PC-9 (cell line): Measurements from ENCODE around the gene C1orf21. TPM values are rescaled to one million over a fixed set of nuclear protein-coding genes. Genes with fewer than 3 reads are reported as not detected.

Source experiments
- BruUV-seq: library from RNA; stranded (reverse); fragments of 400-500 nt; replicated peaks from 2 replicates; lab custom pipeline; 2021; lab: Mats Ljungman, UMichigan
- CTCF ChIA-PET: fragments of 300-600 bp; sonication (Branson Sonifier 250); formaldehyde crosslinking; loops from one replicate; lab custom pipeline; 2022; ENCODE audit warnings: antibody characterized with exemption; lab: Charles Lee
- POLR2A ChIA-PET: fragments of 300-600 bp; sonication (Branson Sonifier 250); formaldehyde crosslinking; loops from one replicate; lab custom pipeline; 2022; ENCODE audit warnings: antibody characterized with exemption; ENCODE audit not compliant: unreplicated experiment; lab: Charles Lee
- DNase-seq, 2 experiments: peaks; one replicate each; pipeline versions ENCODE4 v3.0.0 to v3.0.0-alpha.2; 2015 to 2022; ENCODE audit warnings: mixed read lengths in 1 of 2
- H2AFZ ChIP-seq: fragments of 200-600 bp; sonication (generic); 2 replicates; pipeline ENCODE4 v1.8.1; 2017; ENCODE audit warnings: antibody characterized with exemption
- H3F3A ChIP-seq: fragments of 200-600 bp; sonication (generic); 2 replicates; pipeline ENCODE4 v1.8.1; 2017; ENCODE audit warnings: antibody characterized with exemption, mild to moderate bottlenecking, low read depth; ENCODE audit not compliant: insufficient read depth
- H3K27ac ChIP-seq: fragments of 200-600 bp; sonication (generic); 2 replicates; pipeline ENCODE4 v1.6.1; 2016; ENCODE audit warnings: mixed run types
- H3K27me3 ChIP-seq: fragments of 200-600 bp; sonication (generic); 2 replicates; pipeline ENCODE4 v1.6.1; 2016; ENCODE audit warnings: low read depth, mixed run types; ENCODE audit not compliant: insufficient read depth
- H3K36me3 ChIP-seq: fragments of 200-600 bp; sonication (generic); 2 replicates; pipeline ENCODE4 v1.6.1; 2016; ENCODE audit warnings: low read depth, mixed run types
- H3K4me1 ChIP-seq: fragments of 200-600 bp; sonication (generic); replicated peaks from 2 replicates; pipeline ENCODE4 v1.6.1; 2016; ENCODE audit warnings: mixed run types; ENCODE audit not compliant: insufficient read depth
- H3K4me2 ChIP-seq: fragments of 200-600 bp; sonication (generic); 2 replicates; pipeline ENCODE4 v1.6.1; 2017; ENCODE audit warnings: mixed run types
- H3K4me3 ChIP-seq: fragments of 200-600 bp; sonication (generic); 2 replicates; pipeline ENCODE4 v1.6.1; 2016; ENCODE audit warnings: mixed run types
- H3K79me2 ChIP-seq: fragments of 200-600 bp; sonication (generic); 2 replicates; pipeline ENCODE4 v1.6.1; 2017; ENCODE audit warnings: low read depth, mixed run types
- H3K9me2 ChIP-seq: fragments of 200-600 bp; sonication (generic); 2 replicates; pipeline ENCODE4 v1.8.1; 2017; ENCODE audit warnings: mild to moderate bottlenecking; ENCODE audit not compliant: insufficient read depth
- H3K9me3 ChIP-seq: fragments of 200-600 bp; sonication (generic); 2 replicates; pipeline ENCODE4 v1.8.1; 2016; ENCODE audit warnings: low read depth; ENCODE audit not compliant: insufficient read depth
- H4K20me1 ChIP-seq: fragments of 200-600 bp; sonication (generic); 2 replicates; pipeline ENCODE4 v1.8.1; 2017; ENCODE audit not compliant: insufficient read depth
- EZH2 ChIP-seq: fragments of 200-600 bp; sonication (generic); IDR thresholded peaks from 2 replicates; pipeline ENCODE4 v1.8.0; 2017; ENCODE audit warnings: antibody characterized with exemption, low read depth
- intact Hi-C: fragments of 100-400 bp; cut with micrococcal nuclease; formaldehyde crosslinking; loops from one replicate; pipeline ENCODE4 v1.10.0; 2022; ENCODE audit not compliant: unreplicated experiment
- total RNA-seq: library from RNA; stranded (reverse); gene quantifications from 2 replicates; pipeline ENCODE4 v1.2.3, GENCODE V29; 2021
- TF ChIP-seq, protein P1 (sequence below): fragments of 200-600 bp; sonication (generic); conservative IDR thresholded peaks from 2 replicates; pipeline ENCODE4 v1.6.1; 2017; ENCODE audit warnings: mixed run types, antibody characterized with exemption, mild to moderate bottlenecking, moderate library complexity

Gene C1orf21
- total RNA-seq, 1 experiment from 2014 or later, result 13.8 TPM

DNA sequence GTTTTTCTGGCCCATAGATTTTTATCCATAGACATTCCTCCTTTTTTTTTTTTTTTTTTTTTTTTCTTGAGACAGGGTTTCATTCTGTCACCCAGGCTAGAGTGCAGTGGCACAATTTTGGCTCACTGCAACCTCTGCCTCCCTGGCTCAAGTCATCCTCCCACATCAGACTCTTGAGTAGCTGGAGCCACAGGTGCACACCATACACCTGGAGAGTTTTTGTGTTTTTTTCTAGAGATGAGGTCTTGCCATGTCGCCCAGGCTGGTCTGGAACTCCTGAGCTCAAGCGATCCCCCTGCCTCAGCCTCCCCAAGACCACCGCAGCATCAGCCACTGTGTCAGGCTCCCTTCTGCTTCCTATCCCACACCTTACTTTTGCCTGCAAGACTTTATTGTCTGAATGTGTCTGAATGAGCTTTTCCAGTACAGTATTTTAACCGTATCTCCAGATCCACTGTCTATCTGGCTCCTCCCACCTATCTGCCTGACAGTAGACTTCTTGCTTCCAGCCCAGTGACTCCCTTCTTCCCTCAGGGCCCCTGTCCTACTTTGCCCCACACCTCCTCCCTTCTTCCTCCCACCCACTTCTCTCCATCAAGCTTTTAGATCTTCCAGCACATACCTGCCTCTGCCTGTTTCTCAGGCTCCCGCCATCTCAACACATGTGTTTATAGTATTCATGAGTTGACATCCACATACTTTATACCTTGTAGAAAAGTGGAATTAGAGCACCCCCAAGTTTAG is 6.1 kb downstream of the C1orf21 start:
- BruUV-seq, result no TSS peak
- no peaks in the 10 kb centered on the region for H3K79me2 ChIP-seq
- peaks cover 10% of the 10 kb centered on the region; the same call in 1 of the 2 replicates for H3K4me1 ChIP-seq
- H3K9me2 ChIP-seq, result no peaks in the 10 kb centered on the region
- H4K20me1 ChIP-seq, result no peaks in the 10 kb centered on the region
- ChIA-PET POLR2A (no interaction called here), CTCF (no interaction called here)
- no peaks in the 10 kb centered on the region for H3K9me3 ChIP-seq
- H3F3A ChIP-seq, result peaks cover 7% of the 10 kb centered on the region
- DNase-seq, result no peak
- H3K4me2 ChIP-seq, result no peak overlapping the region
- no peak overlapping the region for H3K4me3 ChIP-seq
- TF ChIP-seq, protein P1, sequence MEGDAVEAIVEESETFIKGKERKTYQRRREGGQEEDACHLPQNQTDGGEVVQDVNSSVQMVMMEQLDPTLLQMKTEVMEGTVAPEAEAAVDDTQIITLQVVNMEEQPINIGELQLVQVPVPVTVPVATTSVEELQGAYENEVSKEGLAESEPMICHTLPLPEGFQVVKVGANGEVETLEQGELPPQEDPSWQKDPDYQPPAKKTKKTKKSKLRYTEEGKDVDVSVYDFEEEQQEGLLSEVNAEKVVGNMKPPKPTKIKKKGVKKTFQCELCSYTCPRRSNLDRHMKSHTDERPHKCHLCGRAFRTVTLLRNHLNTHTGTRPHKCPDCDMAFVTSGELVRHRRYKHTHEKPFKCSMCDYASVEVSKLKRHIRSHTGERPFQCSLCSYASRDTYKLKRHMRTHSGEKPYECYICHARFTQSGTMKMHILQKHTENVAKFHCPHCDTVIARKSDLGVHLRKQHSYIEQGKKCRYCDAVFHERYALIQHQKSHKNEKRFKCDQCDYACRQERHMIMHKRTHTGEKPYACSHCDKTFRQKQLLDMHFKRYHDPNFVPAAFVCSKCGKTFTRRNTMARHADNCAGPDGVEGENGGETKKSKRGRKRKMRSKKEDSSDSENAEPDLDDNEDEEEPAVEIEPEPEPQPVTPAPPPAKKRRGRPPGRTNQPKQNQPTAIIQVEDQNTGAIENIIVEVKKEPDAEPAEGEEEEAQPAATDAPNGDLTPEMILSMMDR, result no peak
- no peak for TF ChIP-seq EZH2
- H3K27me3 ChIP-seq, result no peaks in the 10 kb centered on the region
- no peak overlapping the region for H2AFZ ChIP-seq
- H3K36me3 ChIP-seq, result no peaks in the 10 kb centered on the region
- intact Hi-C loops, result no loop called here
- H3K27ac ChIP-seq, result no peak overlapping the region

DNA sequence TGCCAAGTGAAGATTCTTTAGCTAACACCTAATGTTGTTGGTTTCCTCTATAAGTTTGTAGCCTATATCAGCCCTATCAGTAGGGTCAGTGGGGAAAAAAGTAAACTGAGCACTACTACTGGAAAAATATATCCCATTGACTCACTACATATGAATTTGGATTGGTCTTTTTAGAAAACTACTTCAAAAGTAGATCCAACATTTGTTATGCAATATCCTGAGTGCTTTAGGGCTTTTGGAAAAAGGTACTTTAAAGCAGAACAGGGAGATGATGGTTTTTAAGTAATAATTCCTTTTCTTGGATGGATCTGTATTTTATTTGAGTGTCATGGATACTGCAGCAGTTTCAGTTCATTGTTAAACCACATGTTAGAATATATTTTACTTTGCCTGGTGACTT is 7.1 kb downstream of the C1orf21 start:
- no peaks in the 10 kb centered on the region for H3K27me3 ChIP-seq
- H3K4me1 ChIP-seq, result 0 out of 2 replicates have a peak, but pooled peaks cover under 1% of the 10 kb centered on the region
- no peaks in the 10 kb centered on the region for H3K36me3 ChIP-seq
- H3K4me3 ChIP-seq, result no peak overlapping the region
- BruUV-seq, result no TSS peak
- no peak overlapping the region for H2AFZ ChIP-seq
- H3K4me2 ChIP-seq, result no peak overlapping the region
- H3K9me2 ChIP-seq, result no peaks in the 10 kb centered on the region
- no peak for TF ChIP-seq EZH2
- TF ChIP-seq, protein P1, result no peak
- no peaks in the 10 kb centered on the region for H3K79me2 ChIP-seq
- H3K9me3 ChIP-seq, result no peaks in the 10 kb centered on the region
- no peaks in the 10 kb centered on the region for H4K20me1 ChIP-seq
- POLR2A ChIA-PET, result no interaction called here
- no peak for DNase-seq
- H3K27ac ChIP-seq, result no peak overlapping the region
- H3F3A ChIP-seq, result no peaks in the 10 kb centered on the region
- CTCF ChIA-PET, result no interaction called here
- intact Hi-C loops, result no loop called here

DNA sequence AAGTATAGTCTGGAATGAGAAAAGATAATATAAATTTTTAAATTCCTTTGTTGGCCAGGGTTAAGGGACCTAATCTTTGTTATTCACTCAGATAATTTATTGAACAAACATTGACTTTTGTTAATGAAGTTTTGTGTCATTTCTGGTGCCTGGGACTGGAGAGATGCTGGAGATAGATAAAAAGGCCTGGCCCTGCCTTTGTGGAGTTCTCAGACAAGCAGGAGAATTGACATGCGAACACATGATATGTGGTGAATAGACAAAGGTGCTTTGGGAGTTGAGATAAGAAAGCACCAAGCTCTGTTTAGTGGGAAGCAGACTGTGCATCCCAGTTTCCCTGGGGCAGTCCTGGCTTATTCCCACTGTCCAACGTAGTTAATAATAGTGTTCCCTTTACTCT is 8.5 kb downstream of the C1orf21 start:
- no peak overlapping the region for H3K27ac ChIP-seq
- H3F3A ChIP-seq, result no peaks in the 10 kb centered on the region
- no peak overlapping the region for H3K4me2 ChIP-seq
- BruUV-seq, result no TSS peak
- intact Hi-C loops, result no loop called here
- H3K36me3 ChIP-seq, result no peaks in the 10 kb centered on the region
- H3K9me3 ChIP-seq, result no peaks in the 10 kb centered on the region
- no peaks in the 10 kb centered on the region for H3K4me1 ChIP-seq
- H4K20me1 ChIP-seq, result no peaks in the 10 kb centered on the region
- CTCF ChIA-PET, result no interaction called here
- no peaks in the 10 kb centered on the region for H3K79me2 ChIP-seq
- POLR2A ChIA-PET, result no interaction called here
- no peak overlapping the region for H2AFZ ChIP-seq
- H3K27me3 ChIP-seq, result no peaks in the 10 kb centered on the region
- no peaks in the 10 kb centered on the region for H3K9me2 ChIP-seq
- no peak for DNase-seq
- no peak overlapping the region for H3K4me3 ChIP-seq
- no peak for TF ChIP-seq EZH2
- TF ChIP-seq, protein P1, result no peak
